Suprapubic skin (tissue), 4 donors: ENCODE data around the gene CEBPG. TPM values are rescaled to one million over a fixed set of nuclear protein-coding genes. Genes with fewer than 3 reads are reported as not detected.

Experiments
- DNase-seq, 2 donors: peaks; one replicate each; pipeline ENCODE4 v3.0.0-alpha.2; 2019; ENCODE audit warnings: low spot score in 2 of 2
- H3K27ac ChIP-seq: fragments of 200-600 bp; sonication (generic); one replicate; pipeline ENCODE4 v1.5.1; 2019
- H3K27me3 ChIP-seq: fragments of 200-600 bp; sonication (generic); one replicate; pipeline ENCODE4 v1.5.1; 2019
- H3K36me3 ChIP-seq: fragments of 200-600 bp; sonication (generic); one replicate; pipeline ENCODE4 v1.5.1; 2019
- H3K4me1 ChIP-seq: fragments of 200-600 bp; sonication (generic); one replicate; pipeline ENCODE4 v1.5.1; 2019
- H3K4me3 ChIP-seq: fragments of 200-600 bp; sonication (generic); one replicate; pipeline ENCODE4 v1.5.1; 2019; ENCODE audit warnings: mild to moderate bottlenecking
- H3K9me3 ChIP-seq: fragments of 200-600 bp; sonication (generic); one replicate; pipeline ENCODE4 v1.5.1; 2019
- CTCF ChIP-seq, 2 donors: fragments of 200-600 bp in 1 of 2; fragments of 450-650 bp in 1 of 2; sonication (generic) in 1 of 2; IDR thresholded peaks; one replicate each; pipeline ENCODE4 v1.5.1; 2016 to 2019; ENCODE audit warnings: antibody characterized with exemption in 2 of 2, mild to moderate bottlenecking in 1 of 2, moderate library complexity in 1 of 2
- EP300 ChIP-seq: sonication (generic); formaldehyde crosslinking; IDR thresholded peaks from one replicate; pipeline ENCODE4 v1.6.1; 2017; ENCODE audit warnings: antibody characterized with exemption
- POLR2A ChIP-seq, 2 donors: fragments of 450-650 bp; IDR thresholded peaks; one replicate each; pipeline ENCODE4 v1.6.1; 2017; ENCODE audit warnings: antibody characterized with exemption in 2 of 2, mild to moderate bottlenecking in 2 of 2, moderate library complexity in 2 of 2
- POLR2AphosphoS5 ChIP-seq, 3 donors: sonication (generic); formaldehyde crosslinking; IDR thresholded peaks; one replicate each; pipeline ENCODE4 v1.6.1; 2017; ENCODE audit warnings: antibody characterized with exemption in 3 of 3
- WGBS: methylation state at CpG from one replicate; pipeline ENCODE4 v1.1.5; 2018; 5-methylcytosine and 5-hydroxymethylcytosine counted together
- total RNA-seq, 4 donors: library from RNA; depleted of rRNA; stranded (reverse); fragments of >200 nt; gene quantifications; one replicate each; pipeline ENCODE4 v1.1.0, GENCODE V29; 2016

CEBPG gene
- total RNA-seq, 4 donors from 2014 or later, result 37.7 to 63.0 (median 45.2) TPM

- 39% methylated on average over 7 of the region's 28 CpGs for WGBS
- peak; percentile 70 to 82 for DNase-seq
- peaks cover 76% of the 10 kb centered on the region for H3K4me1 ChIP-seq
- H3K4me3 ChIP-seq, result no peak overlapping the region
- H3K27me3 ChIP-seq, result no peaks in the 10 kb centered on the region
- peaks cover 15% of the 10 kb centered on the region for H3K36me3 ChIP-seq
- no peaks in the 10 kb centered on the region for H3K9me3 ChIP-seq
- H3K27ac ChIP-seq, result peak overlapping the region; percentile 76
- TF ChIP-seq CTCF (IDR thresholded peaks at IDR 0.05), result no peak
- TF ChIP-seq POLR2AphosphoS5 (IDR thresholded peaks at IDR 0.05), result no peak
- TF ChIP-seq EP300, result no peak
- TF ChIP-seq POLR2A (IDR thresholded peaks at IDR 0.05), result no peak
Observed at GRCh38 chr19:33388725-33389420, 15.4 kb downstream of the CEBPG start.

- H3K9me3 ChIP-seq, result no peaks in the 10 kb centered on the region
- peak overlapping the region; percentile 76 for H3K27ac ChIP-seq
- TF ChIP-seq POLR2AphosphoS5 (IDR thresholded peaks at IDR 0.05) (no peak), CTCF (IDR thresholded peaks at IDR 0.05) (no peak), POLR2A (IDR thresholded peaks at IDR 0.05) (no peak), EP300 (no peak)
- WGBS, result 39% methylated on average over 9 of the region's 22 CpGs
- no peak overlapping the region for H3K4me3 ChIP-seq
- peak; percentile 67 to 79 for DNase-seq
- peaks cover 13% of the 10 kb centered on the region for H3K36me3 ChIP-seq
- H3K27me3 ChIP-seq, result no peaks in the 10 kb centered on the region
- H3K4me1 ChIP-seq, result peaks cover 83% of the 10 kb centered on the region
Observed at GRCh38 chr19:33389421-33390100, 16.1 kb downstream of the CEBPG start.

GRCh38 chr19:33390101-33390907 lies 16.8 kb downstream of the CEBPG start:
- peak overlapping the region; percentile 76 for H3K27ac ChIP-seq
- no peaks in the 10 kb centered on the region for H3K27me3 ChIP-seq
- H3K4me3 ChIP-seq, result no peak overlapping the region
- TF ChIP-seq POLR2AphosphoS5 (IDR thresholded peaks at IDR 0.05) (peak in 2 of 3 donors; percentile 31 to 76), CTCF (IDR thresholded peaks at IDR 0.05) (no peak)
- H3K9me3 ChIP-seq, result no peaks in the 10 kb centered on the region
- peaks cover 90% of the 10 kb centered on the region for H3K4me1 ChIP-seq
- DNase-seq, result peak in 1 of 2 donors; percentile 84
- WGBS, result 29% methylated on average over 11 of the region's 19 CpGs
- H3K36me3 ChIP-seq, result peaks cover 13% of the 10 kb centered on the region

- Histone ChIP-seq H3K27ac (no peak overlapping the region), H3K4me1 (peaks cover 92% of the 10 kb centered on the region), H3K36me3 (peaks cover 13% of the 10 kb centered on the region), H3K9me3 (no peaks in the 10 kb centered on the region), H3K27me3 (no peaks in the 10 kb centered on the region), H3K4me3 (no peak overlapping the region)
- peak in 1 of 2 donors; percentile 70 for DNase-seq
- no peak for TF ChIP-seq CTCF (IDR thresholded peaks at IDR 0.05)
- TF ChIP-seq POLR2A (IDR thresholded peaks at IDR 0.05), result no peak
- no peak for TF ChIP-seq POLR2AphosphoS5 (IDR thresholded peaks at IDR 0.05)
- no peak for TF ChIP-seq EP300
- 78% methylated on average over 19 of the region's 24 CpGs for WGBS
Observed at GRCh38 chr19:33390908-33391630, 17.6 kb downstream of the CEBPG start.
